IMR-90 (cell line): ENCODE measurements around the gene KCNQ1. TPM values are rescaled to one million over a fixed set of nuclear protein-coding genes. Genes with fewer than 3 reads are reported as not detected.

Experiments used
- ATAC-seq: fragments of 200-7000 bp; cut with Tn5 transposase; 2 replicates; pipeline ENCODE4 v1.9.1; 2020; ENCODE audit warnings: low read depth, mild to moderate bottlenecking, moderate library complexity
- BruUV-seq: library from RNA; stranded (reverse); fragments of 400-500 nt; replicated peaks from 2 replicates; lab custom pipeline; 2021; lab: Mats Ljungman, UMichigan
- CTCF ChIA-PET: fragments of 300-600 bp; formaldehyde crosslinking; extraction: SDS; loops from one replicate; lab custom pipeline; 2021; ENCODE audit warnings: antibody characterized with exemption; lab: Yijun Ruan, JAX
- POLR2A ChIA-PET: fragments of 300-600 bp; sonication (Branson Sonifier 250); formaldehyde crosslinking; loops from one replicate; lab custom pipeline; 2022; ENCODE audit warnings: antibody characterized with exemption; ENCODE audit not compliant: unreplicated experiment; lab: Charles Lee
- DNase-seq: peaks from one replicate; pipeline ENCODE4 v3.0.0; 2013
- H2AFZ ChIP-seq: replicated peaks from 2 replicates; pipeline ENCODE3; 2013; ENCODE audit warnings: low read length, mild to moderate bottlenecking; ENCODE audit not compliant: poor library complexity
- H2AK5ac ChIP-seq: 2 replicates; pipeline ENCODE4 v1.6.1; 2013; ENCODE audit warnings: low read depth, low read length, inconsistent platforms
- H2AK9ac ChIP-seq: replicated peaks from 2 replicates; pipeline ENCODE3; 2013; ENCODE audit warnings: mild to moderate bottlenecking, low read depth, low read length, moderate library complexity; ENCODE audit not compliant: poor library complexity
- H2BK120ac ChIP-seq: 2 replicates; pipeline ENCODE4 v1.6.1; 2013; ENCODE audit warnings: low read depth, low read length, inconsistent platforms
- H2BK15ac ChIP-seq: 3 replicates; pipeline ENCODE4 v1.6.1; 2013; ENCODE audit warnings: low read depth, low read length, inconsistent platforms
- H2BK20ac ChIP-seq: 2 replicates; pipeline ENCODE4 v1.6.1; 2013; ENCODE audit warnings: low read depth, mild to moderate bottlenecking, inconsistent platforms, low read length, moderate library complexity
- H2BK5ac ChIP-seq: 2 replicates; pipeline ENCODE4 v1.6.1; 2013; ENCODE audit warnings: mild to moderate bottlenecking, low read depth, low read length, inconsistent platforms; ENCODE audit not compliant: poor library complexity, severe bottlenecking
- H3K14ac ChIP-seq: replicated peaks from 2 replicates; pipeline ENCODE4 v1.6.1; 2013; ENCODE audit warnings: low read depth, low read length, inconsistent platforms
- H3K18ac ChIP-seq: 2 replicates; pipeline ENCODE4 v1.6.1; 2013; ENCODE audit warnings: low read depth, low read length, control low read depth
- H3K23ac ChIP-seq: 2 replicates; pipeline ENCODE4 v1.6.1; 2013; ENCODE audit warnings: low read depth, low read length, inconsistent platforms
- H3K27ac ChIP-seq: 2 replicates; pipeline ENCODE4 v1.5.1; 2013; ENCODE audit warnings: mild to moderate bottlenecking, control low read depth, low read length; ENCODE audit not compliant: insufficient read depth
- H3K27me3 ChIP-seq: 2 replicates; pipeline ENCODE4 v1.6.1; 2013; ENCODE audit warnings: low read length; ENCODE audit not compliant: control insufficient read depth, insufficient read depth
- H3K36me3 ChIP-seq: 2 replicates; pipeline ENCODE4 v1.6.1; 2013; ENCODE audit warnings: low read length, mixed read lengths; ENCODE audit not compliant: control insufficient read depth, insufficient read depth
- H3K4ac ChIP-seq: 2 replicates; pipeline ENCODE4 v1.6.1; 2013; ENCODE audit warnings: low read depth, low read length, inconsistent platforms
- H3K4me1 ChIP-seq: 2 replicates; pipeline ENCODE4 v1.6.1; 2013; ENCODE audit warnings: low read length, mixed read lengths; ENCODE audit not compliant: control insufficient read depth, insufficient read depth
- H3K4me2 ChIP-seq: 2 replicates; pipeline ENCODE4 v1.6.1; 2013; ENCODE audit warnings: low read depth, mild to moderate bottlenecking, control low read depth, low read length, moderate library complexity
- H3K4me3 ChIP-seq: 2 replicates; pipeline ENCODE4 v1.5.1; 2013; ENCODE audit warnings: low read depth, mild to moderate bottlenecking, control low read depth, low read length, moderate library complexity; ENCODE audit not compliant: insufficient read depth
- H3K56ac ChIP-seq: 2 replicates; pipeline ENCODE4 v1.6.1; 2013; ENCODE audit warnings: low read length, inconsistent platforms; ENCODE audit not compliant: insufficient read depth; ENCODE audit errors: extremely low read depth
- H3K79me1 ChIP-seq, 2 experiments: 2 replicates each; pipeline ENCODE4 v1.6.1; 2013; ENCODE audit warnings: low read length in 2 of 2, inconsistent platforms in 1 of 2, low read depth in 1 of 2
- H3K9ac ChIP-seq: 2 replicates; pipeline ENCODE4 v1.6.1; 2013; ENCODE audit warnings: low read depth, low read length, control low read depth
- H3K9me1 ChIP-seq: 2 replicates; pipeline ENCODE4 v1.6.1; 2013; ENCODE audit warnings: low read length, inconsistent platforms; ENCODE audit not compliant: insufficient read depth
- H3K9me3 ChIP-seq: 2 replicates; pipeline ENCODE4 v1.6.1; 2013; ENCODE audit warnings: low read length; ENCODE audit not compliant: control insufficient read depth, insufficient read depth
- H4K20me1 ChIP-seq: 2 replicates; pipeline ENCODE4 v1.6.1; 2013; ENCODE audit warnings: low read length, inconsistent platforms; ENCODE audit not compliant: insufficient read depth
- H4K5ac ChIP-seq: 2 replicates; pipeline ENCODE4 v1.6.1; 2013; ENCODE audit warnings: mild to moderate bottlenecking, low read depth, low read length, control low read depth
- H4K8ac ChIP-seq, 2 experiments: 2 replicates each; pipeline ENCODE4 v1.6.1; 2013; ENCODE audit warnings: low read depth in 2 of 2, low read length in 2 of 2, control low read depth in 1 of 2, inconsistent platforms in 1 of 2
- H4K91ac ChIP-seq: 2 replicates; pipeline ENCODE4 v1.6.1; 2013; ENCODE audit warnings: low read depth, low read length, inconsistent platforms; ENCODE audit not compliant: insufficient read depth
- BHLHE40 ChIP-seq: fragments of 150-350 bp; IDR thresholded peaks from 2 replicates; pipeline ENCODE4 v1.6.1; 2016; ENCODE audit warnings: mild to moderate bottlenecking, low read depth, low read length
- CEBPB ChIP-seq: IDR thresholded peaks from 2 replicates; pipeline ENCODE4 v1.6.1; 2012; ENCODE audit warnings: low read depth, low read length, improper control_type of control experiment
- CHD1 ChIP-seq: IDR thresholded peaks from 2 replicates; pipeline ENCODE4 v1.6.1; 2012; ENCODE audit warnings: low read depth, low read length, improper control_type of control experiment
- FOS ChIP-seq: fragments of 150-350 bp; IDR thresholded peaks from 2 replicates; pipeline ENCODE4 v1.6.1; 2016; ENCODE audit warnings: low read depth, low read length
- MAZ ChIP-seq: IDR thresholded peaks from 2 replicates; pipeline ENCODE4 v1.6.1; 2012; ENCODE audit warnings: low read depth, mild to moderate bottlenecking, low read length, improper control_type of control experiment, moderate library complexity, borderline replicate concordance
- MXI1 ChIP-seq: IDR thresholded peaks from 2 replicates; pipeline ENCODE4 v1.6.1; 2012; ENCODE audit warnings: low read depth, mild to moderate bottlenecking, low read length, moderate library complexity, borderline replicate concordance
- POLR2A ChIP-seq: IDR thresholded peaks from 2 replicates; pipeline ENCODE4 v1.6.1; 2012; ENCODE audit warnings: mild to moderate bottlenecking, low read depth, low read length
- RAD21 ChIP-seq: IDR thresholded peaks from 2 replicates; pipeline ENCODE4 v1.6.1; 2012; ENCODE audit warnings: low read length, improper control_type of control experiment
- SMC3 ChIP-seq: fragments of 150-350 bp; IDR thresholded peaks from 2 replicates; pipeline ENCODE4 v1.6.1; 2016; ENCODE audit warnings: low read depth, mild to moderate bottlenecking, antibody characterized with exemption, low read length, moderate library complexity
- WGBS, 2 experiments: methylation state at CpG; one replicate each; pipeline versions ENCODE4 v1.1.5 to v1.1.7; 2013; ENCODE audit warnings: missing lambda C conversion rate in 2 of 2; ENCODE audit not compliant: insufficient read length in 1 of 2; ENCODE audit errors: extremely low coverage in 2 of 2; 5-methylcytosine and 5-hydroxymethylcytosine counted together
- dilution Hi-C: fragments of 300-500 bp; cut with HindIII; formaldehyde crosslinking; loops from one replicate; pipeline ENCODE4 v1.14.3; 2018; ENCODE audit warnings: low sequenced_read_pairs; ENCODE audit not compliant: unreplicated experiment
- in situ Hi-C: fragments of 300-500 bp; cut with MboI; formaldehyde crosslinking; loops from 3 replicates; pipeline ENCODE4 v1.14.3; 2019; ENCODE audit warnings: low sequenced_read_pairs, inconsistent platforms, mixed read lengths
- intact Hi-C: fragments of 100-400 bp; cut with micrococcal nuclease; formaldehyde crosslinking; loops from 2 replicates; pipeline ENCODE4 v1.10.0; 2022
- polyA plus RNA-seq, 3 experiments: library from polyadenylated mRNA; depleted of rRNA; stranded (reverse); fragments of >200 nt; gene quantifications; 2 replicates each; pipeline ENCODE4 v1.2.3, GENCODE V29; 2012; ENCODE audit warnings: low replicate concordance in 1 of 3
- total RNA-seq: library from RNA; depleted of rRNA; stranded (reverse); fragments of >200 nt; gene quantifications from 2 replicates; pipeline ENCODE4 v1.2.3, GENCODE V29; 2012
- TF ChIP-seq, protein P1 (sequence below): conservative IDR thresholded peaks from 2 replicates; pipeline ENCODE4 v1.5.1; 2012; ENCODE audit warnings: mild to moderate bottlenecking, low read depth, low read length, improper control_type of control experiment
- TF ChIP-seq, protein P2 (sequence below): fragments of 150-350 bp; IDR thresholded peaks from 2 replicates; pipeline ENCODE4 v1.6.1; 2016; ENCODE audit warnings: low read depth, mild to moderate bottlenecking, low read length, moderate library complexity, borderline replicate concordance

KCNQ1 gene
- total and polyA plus RNA-seq, 2 of the 4 experiments (the other 2 are of a cell fraction), result 0.07 TPM; not detected in 1

DNA sequence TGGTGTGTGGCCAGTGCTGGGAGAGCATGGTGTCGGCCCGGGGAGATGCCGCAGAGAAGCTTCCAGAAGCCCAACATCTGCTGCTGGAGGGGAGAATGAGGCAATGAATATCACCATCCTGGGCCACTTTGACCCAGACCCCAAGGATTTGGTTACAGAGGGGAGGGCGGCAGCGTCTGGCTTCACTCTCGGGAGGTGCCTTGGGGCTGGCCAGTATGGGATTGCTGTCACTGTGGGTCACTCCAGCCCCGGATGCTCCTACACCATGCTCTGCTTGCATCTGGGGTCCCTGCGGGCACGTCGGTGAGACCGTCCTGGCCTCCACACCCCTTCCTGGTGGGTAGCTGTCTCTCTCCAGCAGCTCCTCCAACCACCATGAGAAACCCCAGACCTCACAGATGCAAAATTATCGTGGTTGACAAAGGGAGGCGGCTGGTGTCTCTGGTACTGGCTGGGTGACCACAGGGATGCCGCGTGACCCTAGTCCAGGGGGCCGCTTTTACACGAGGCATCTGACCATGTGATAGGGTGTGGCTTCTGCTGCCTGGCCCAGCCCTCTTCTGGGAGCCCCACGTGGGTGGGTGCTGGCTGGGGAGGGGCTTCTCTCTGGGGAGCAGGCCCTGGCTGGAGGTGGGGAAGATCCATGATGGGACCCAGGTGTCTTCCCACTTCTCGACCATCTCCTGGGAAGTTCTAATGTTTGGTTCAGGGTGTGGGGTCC is 5.7 kb downstream of the KCNQ1 start:
- ChIA-PET CTCF (no interaction called here), POLR2A (no interaction called here)
- in situ Hi-C loops, result no loop called here
- Histone ChIP-seq H3K36me3 (no peaks in the 10 kb centered on the region), H2AK5ac (no peak overlapping the region), H2AK9ac (no peak overlapping the region), H2BK120ac (no peak overlapping the region), H3K9me1 (no peaks in the 10 kb centered on the region), H3K27ac (no peak overlapping the region), H3K4ac (no peak overlapping the region), H3K56ac (no peak overlapping the region), H3K79me1 (no peaks in the 10 kb centered on the region), H3K9ac (no peak overlapping the region), H3K23ac (no peak overlapping the region), H3K14ac (no peak overlapping the region), H3K4me1 (no peaks in the 10 kb centered on the region), H2BK15ac (no peak overlapping the region), H4K5ac (no peak overlapping the region), H2BK5ac (no peak overlapping the region), H2AFZ (no peak overlapping the region), H3K4me3 (no peak overlapping the region), H2BK20ac (no peak overlapping the region), H3K4me2 (no peak overlapping the region), H3K18ac (no peak overlapping the region), H4K8ac (no peak overlapping the region), H4K20me1 (no peaks in the 10 kb centered on the region), H4K91ac (no peak overlapping the region), H3K9me3 (no peaks in the 10 kb centered on the region; the same call in 1 of the 2 replicates), H3K27me3 (peaks cover 53% of the 10 kb centered on the region)
- TF ChIP-seq RAD21 (no peak), BHLHE40 (no peak), MAZ (no peak), FOS (no peak), SMC3 (no peak), CEBPB (no peak), MXI1 (no peak), POLR2A (no peak), CHD1 (no peak)
- TF ChIP-seq, protein P1, sequence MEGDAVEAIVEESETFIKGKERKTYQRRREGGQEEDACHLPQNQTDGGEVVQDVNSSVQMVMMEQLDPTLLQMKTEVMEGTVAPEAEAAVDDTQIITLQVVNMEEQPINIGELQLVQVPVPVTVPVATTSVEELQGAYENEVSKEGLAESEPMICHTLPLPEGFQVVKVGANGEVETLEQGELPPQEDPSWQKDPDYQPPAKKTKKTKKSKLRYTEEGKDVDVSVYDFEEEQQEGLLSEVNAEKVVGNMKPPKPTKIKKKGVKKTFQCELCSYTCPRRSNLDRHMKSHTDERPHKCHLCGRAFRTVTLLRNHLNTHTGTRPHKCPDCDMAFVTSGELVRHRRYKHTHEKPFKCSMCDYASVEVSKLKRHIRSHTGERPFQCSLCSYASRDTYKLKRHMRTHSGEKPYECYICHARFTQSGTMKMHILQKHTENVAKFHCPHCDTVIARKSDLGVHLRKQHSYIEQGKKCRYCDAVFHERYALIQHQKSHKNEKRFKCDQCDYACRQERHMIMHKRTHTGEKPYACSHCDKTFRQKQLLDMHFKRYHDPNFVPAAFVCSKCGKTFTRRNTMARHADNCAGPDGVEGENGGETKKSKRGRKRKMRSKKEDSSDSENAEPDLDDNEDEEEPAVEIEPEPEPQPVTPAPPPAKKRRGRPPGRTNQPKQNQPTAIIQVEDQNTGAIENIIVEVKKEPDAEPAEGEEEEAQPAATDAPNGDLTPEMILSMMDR, result no peak
- TF ChIP-seq, protein P2, sequence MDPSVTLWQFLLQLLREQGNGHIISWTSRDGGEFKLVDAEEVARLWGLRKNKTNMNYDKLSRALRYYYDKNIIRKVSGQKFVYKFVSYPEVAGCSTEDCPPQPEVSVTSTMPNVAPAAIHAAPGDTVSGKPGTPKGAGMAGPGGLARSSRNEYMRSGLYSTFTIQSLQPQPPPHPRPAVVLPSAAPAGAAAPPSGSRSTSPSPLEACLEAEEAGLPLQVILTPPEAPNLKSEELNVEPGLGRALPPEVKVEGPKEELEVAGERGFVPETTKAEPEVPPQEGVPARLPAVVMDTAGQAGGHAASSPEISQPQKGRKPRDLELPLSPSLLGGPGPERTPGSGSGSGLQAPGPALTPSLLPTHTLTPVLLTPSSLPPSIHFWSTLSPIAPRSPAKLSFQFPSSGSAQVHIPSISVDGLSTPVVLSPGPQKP, result no peak
- dilution Hi-C loops, result no loop called here
- intact Hi-C loops, result no loop called here
- BruUV-seq, result no TSS peak
- DNase-seq (no peak), ATAC-seq (no peak)
- 71% methylated on average over 3 of the region's 19 CpGs; no CpG with 5 or more reads in 1 of the 2 experiments for WGBS, 2 experiments
